K562 (cell line): ENCODE measurements around the gene PDE6D. TPM values are rescaled to one million over a fixed set of nuclear protein-coding genes. Genes with fewer than 3 reads are reported as not detected.

ENCODE experiments used
- ASH1L ChIP-seq: fragments of 450-650 bp; IDR thresholded peaks from 2 replicates; pipeline ENCODE4 v1.6.1; 2018; ENCODE audit warnings: borderline replicate concordance, mild to moderate bottlenecking, low read depth; ENCODE audit not compliant: partially characterized antibody
- CBX2 ChIP-seq: fragments of 200-600 bp; sonication (generic); IDR thresholded peaks from one replicate; pipeline ENCODE4 v1.6.1; 2012; ENCODE audit warnings: mild to moderate bottlenecking, low read length, inconsistent platforms; ENCODE audit not compliant: insufficient read depth, poor library complexity, severe bottlenecking
- CLOCK ChIP-seq: fragments of 250-450 bp; sonication (Bioruptor Pico); IDR thresholded peaks from 2 replicates; pipeline ENCODE4 v1.4.0; 2020; ENCODE audit warnings: mild to moderate bottlenecking, moderate library complexity, borderline replicate concordance
- DMBX1 ChIP-seq: fragments of 250-450 bp; sonication (Bioruptor Pico); IDR thresholded peaks from 2 replicates; pipeline ENCODE4 v1.8.0; 2022; ENCODE audit warnings: inconsistent platforms, mild to moderate bottlenecking, moderate library complexity, borderline replicate concordance
- JUN ChIP-seq, 2 experiments: sonication (generic) in 1 of 2; formaldehyde crosslinking in 1 of 2; IDR thresholded peaks; 2 replicates each; pipeline versions ENCODE4 v1.6.1 to v1.8.0; 2012 to 2022; ENCODE audit warnings: borderline replicate concordance in 2 of 2, mild to moderate bottlenecking in 2 of 2, improper control_type of control experiment in 1 of 2, low read depth in 1 of 2, low read length in 1 of 2, missing genetic modification reagents in 1 of 2
- NR1H2 ChIP-seq: sonication (generic); formaldehyde crosslinking; IDR thresholded peaks from 2 replicates; pipeline ENCODE4 v1.4.0; 2020; ENCODE audit warnings: mild to moderate bottlenecking, missing genetic modification reagents
- RBM17 ChIP-seq: fragments of 200-400 bp; formaldehyde crosslinking; IDR thresholded peaks from 2 replicates; pipeline ENCODE4 v1.6.1; 2017; ENCODE audit warnings: low read depth, mild to moderate bottlenecking, low read length, borderline replicate concordance
- SFPQ ChIP-seq: fragments of 200-400 bp; formaldehyde crosslinking; IDR thresholded peaks from 2 replicates; pipeline ENCODE4 v1.6.1; 2017; ENCODE audit warnings: mild to moderate bottlenecking, low read depth, low read length, moderate library complexity
- SMC3 ChIP-seq: conservative IDR thresholded peaks from 2 replicates; pipeline ENCODE4 v1.6.1; 2011; ENCODE audit warnings: low read depth, low read length, improper control_type of control experiment; ENCODE audit not compliant: insufficient read depth
- TFAP4 ChIP-seq: sonication (generic); formaldehyde crosslinking; IDR thresholded peaks from 2 replicates; pipeline ENCODE4 v1.8.0; 2022; ENCODE audit warnings: missing genetic modification reagents, mild to moderate bottlenecking, moderate library complexity, borderline replicate concordance
- USF1 ChIP-seq: sonication (generic); formaldehyde crosslinking; IDR thresholded peaks from 2 replicates; pipeline ENCODE4 v1.9.0; 2022; ENCODE audit warnings: mild to moderate bottlenecking, missing genetic modification reagents
- ZNF609 ChIP-seq: sonication (generic); formaldehyde crosslinking; IDR thresholded peaks from 2 replicates; pipeline ENCODE4 v1.8.1; 2023; ENCODE audit warnings: missing genetic modification reagents, mild to moderate bottlenecking, borderline replicate concordance
- polyA plus RNA-seq, 8 experiments: library from polyadenylated mRNA; depleted of rRNA in 4 of 8; stranded (reverse) in 5 of 8; unstranded in 3 of 8; fragments of >200 nt; fragmentation: Nextera tagmentation in 2 of 8; fragmentation: Illumina TruSeq in 1 of 8; extraction: Ambion mirVana in 2 of 8; extraction: Trizol in 1 of 8; gene quantifications; 2 replicates each; pipeline versions ENCODE4 v1.2.1 to v1.2.3, GENCODE V29; 2011 to 2014; ENCODE audit warnings: inconsistent platforms in 1 of 8, missing spikeins in 1 of 8
- total RNA-seq, 7 experiments: library from RNA; depleted of rRNA in 6 of 7; stranded (reverse); fragments of >200 nt in 6 of 7; fragmentation: Illumina TruSeq in 2 of 7; extraction: Trizol in 2 of 7; gene quantifications; 2 replicates each; pipeline versions ENCODE4 v1.2.1 to v1.2.3, GENCODE V29; 2011 to 2021; ENCODE audit warnings: low replicate concordance in 1 of 7

Gene PDE6D
- total and polyA plus RNA-seq, 9 of the 15 experiments (the other 6 are each of a cell fraction or from before 2014, with no cell fraction given): 0.65 to 11.6 (median 7.0) TPM

- TF ChIP-seq TFAP4 (CRISPR knock-in tag): 0 out of 2 replicates have a peak, but pooled peaks have one; percentile 21
- TF ChIP-seq DMBX1 (CRISPR knock-in tag): no peak
- TF ChIP-seq NR1H2 (CRISPR knock-in tag): no peak
- TF ChIP-seq ZNF609 (CRISPR knock-in tag): no peak
- TF ChIP-seq CBX2: no peak
- TF ChIP-seq JUN (IDR thresholded peaks at IDR 0.05; ENCODE audit: borderline replicate concordance, low read depth, low read length): no peak
- no peak for TF ChIP-seq JUN (CRISPR knock-in tag; IDR thresholded peaks at IDR 0.05; ENCODE audit: borderline replicate concordance)
- no peak for TF ChIP-seq USF1 (CRISPR knock-in tag)
- TF ChIP-seq RBM17: no peak
- no peak for TF ChIP-seq SFPQ
- TF ChIP-seq ASH1L: no peak
- peak; percentile 54; the same call in 1 of the 2 replicates for TF ChIP-seq SMC3
- TF ChIP-seq CLOCK (CRISPR knock-in tag): no peak
Measured at GRCh38 chr2:231714639-231715498, 66.2 kb downstream of the PDE6D start (continued).
